HUES64 (cell line): ENCODE measurements around the gene CD3E.
"Not testable (repeated sequence)": the region's sequence is repeated elsewhere in the genome, so short reads cannot be mapped to it uniquely, and the experiment has no call there.

ENCODE experiments used
- H3K27ac ChIP-seq: 2 replicates; pipeline ENCODE4 v1.7.0; 2013; ENCODE audit warnings: low read depth, low read length, inconsistent platforms
- H3K27me3 ChIP-seq: 2 replicates; pipeline ENCODE4 v1.6.1; 2013; ENCODE audit warnings: mild to moderate bottlenecking, low read length; ENCODE audit not compliant: insufficient read depth
- H3K36me3 ChIP-seq: 2 replicates; pipeline ENCODE4 v1.6.1; 2013; ENCODE audit warnings: mild to moderate bottlenecking, low read length; ENCODE audit not compliant: insufficient read depth
- H3K4me1 ChIP-seq: 2 replicates; pipeline ENCODE4 v1.6.1; 2013; ENCODE audit warnings: mild to moderate bottlenecking, low read length, moderate library complexity; ENCODE audit not compliant: insufficient read depth
- H3K4me3 ChIP-seq: 2 replicates; pipeline ENCODE4 v1.5.1; 2013; ENCODE audit warnings: mild to moderate bottlenecking, low read length, moderate library complexity
- H3K9ac ChIP-seq: 2 replicates; pipeline ENCODE4 v1.6.1; 2013; ENCODE audit warnings: mild to moderate bottlenecking, low read depth, low read length
- H3K9me3 ChIP-seq: 2 replicates; pipeline ENCODE4 v1.6.1; 2013; ENCODE audit warnings: low read depth, low read length; ENCODE audit not compliant: insufficient read depth
- WGBS: fragments of 150-250, 120-280 bp; methylation state at CpG from one replicate; pipeline ENCODE4 v1.1.7; 2013; ENCODE audit warnings: missing lambda C conversion rate; 5-methylcytosine and 5-hydroxymethylcytosine counted together

CD3E gene

DNA sequence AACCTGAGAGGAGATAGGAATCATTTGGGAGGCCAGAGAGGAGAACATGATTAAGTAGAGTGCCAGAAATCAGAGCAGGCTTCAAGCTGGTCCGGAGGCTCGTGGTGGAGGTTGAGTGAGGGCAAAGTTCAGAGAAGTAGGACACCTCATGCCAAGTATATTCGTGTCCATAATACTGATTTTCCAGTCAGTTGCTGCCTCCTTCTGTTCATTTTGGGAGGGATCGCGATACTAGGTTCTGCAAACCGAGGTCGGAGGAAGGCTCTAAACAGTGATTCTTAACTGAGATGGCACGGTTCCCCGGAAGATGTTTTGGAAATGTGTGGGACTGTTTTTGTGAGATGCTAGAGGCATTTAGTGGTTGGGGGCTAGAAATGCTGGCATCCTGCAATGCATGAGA lies 13.6 kb upstream of the CD3E start:
- no peak overlapping the region for H3K27ac ChIP-seq
- H3K4me1 ChIP-seq = no peaks in the 10 kb centered on the region
- no peaks in the 10 kb centered on the region for H3K36me3 ChIP-seq
- 35% methylated on average over 9 of the region's 9 CpGs for WGBS
- peaks cover 6% of the 10 kb centered on the region; the same call in 1 of the 2 replicates for H3K27me3 ChIP-seq
- no peak overlapping the region for H3K9ac ChIP-seq
- H3K4me3 ChIP-seq = no peak overlapping the region
- no peaks in the 10 kb centered on the region for H3K9me3 ChIP-seq

DNA sequence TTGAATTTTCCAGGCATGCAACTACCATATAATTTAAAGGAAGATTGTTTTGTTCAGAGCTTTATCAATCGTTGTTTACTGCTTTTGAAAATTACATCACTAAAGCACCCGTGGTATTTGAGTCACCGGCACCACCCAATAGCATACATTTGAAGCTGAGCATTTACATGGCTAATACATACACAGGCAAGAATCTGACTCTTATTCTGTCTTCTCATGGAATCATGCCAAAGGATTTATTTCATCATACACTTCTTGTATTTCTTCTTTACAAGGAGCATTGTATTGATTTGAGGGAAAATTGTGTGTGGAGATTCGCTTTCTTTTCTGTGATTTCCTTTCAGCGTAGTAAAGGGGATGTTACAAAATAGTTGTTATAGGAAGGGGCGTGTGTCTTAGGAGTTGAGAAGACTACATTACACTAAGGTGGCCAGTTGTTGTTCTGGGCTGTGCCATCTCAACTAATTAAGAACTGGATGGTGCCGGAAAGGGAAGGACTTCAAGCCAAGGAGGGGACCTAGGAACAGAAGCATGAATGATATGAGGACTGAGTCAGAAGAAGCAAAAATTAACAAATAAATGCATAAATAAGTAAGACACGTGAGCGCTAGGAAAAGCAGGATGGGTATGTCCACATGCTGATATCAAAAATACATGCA lies 12.9 kb upstream of the CD3E start:
- 88% methylated on average over 9 of the region's 9 CpGs for WGBS
- no peak overlapping the region for H3K27ac ChIP-seq
- H3K9me3 ChIP-seq = no peaks in the 10 kb centered on the region
- no peak overlapping the region for H3K4me3 ChIP-seq
- no peak overlapping the region for H3K9ac ChIP-seq
- no peaks in the 10 kb centered on the region for H3K4me1 ChIP-seq
- no peaks in the 10 kb centered on the region for H3K36me3 ChIP-seq
- peaks cover 6% of the 10 kb centered on the region; the same call in 1 of the 2 replicates for H3K27me3 ChIP-seq

- Histone ChIP-seq H3K4me1 (no peaks in the 10 kb centered on the region), H3K36me3 (no peaks in the 10 kb centered on the region), H3K9me3 (no peaks in the 10 kb centered on the region), H3K27ac (no peak overlapping the region), H3K4me3 (no peak overlapping the region), H3K27me3 (0 out of 2 replicates have a peak, but pooled peaks cover 3% of the 10 kb centered on the region), H3K9ac (no peak overlapping the region)
- 92% methylated on average over 1 of the region's 2 CpGs for WGBS
Observed at GRCh38 chr11:118294053-118294452, 10.5 kb upstream of the CD3E start.

DNA sequence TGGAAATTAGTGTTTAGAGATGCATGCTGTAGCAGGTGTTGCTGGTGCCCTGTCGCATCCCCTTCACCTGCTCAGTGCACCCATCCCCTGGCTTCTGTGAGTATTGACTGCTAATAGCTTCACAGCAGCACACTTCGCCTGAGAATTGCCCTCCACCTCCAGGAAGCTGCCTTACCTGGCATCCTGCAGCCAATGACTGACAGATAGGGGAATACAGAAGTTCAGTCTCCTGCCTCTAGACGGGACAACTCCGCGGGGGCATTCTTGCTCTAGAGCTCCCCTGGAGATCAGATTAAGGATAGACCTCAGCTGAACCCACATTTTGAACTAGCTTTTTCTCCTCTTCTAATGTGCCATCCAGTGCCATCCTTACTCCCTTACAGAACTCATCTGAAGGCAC lies 9.3 kb upstream of the CD3E start:
- H3K4me3 ChIP-seq = no peak overlapping the region
- 0 out of 2 replicates have a peak, but pooled peaks cover 3% of the 10 kb centered on the region for H3K27me3 ChIP-seq
- no peak overlapping the region for H3K27ac ChIP-seq
- no peaks in the 10 kb centered on the region for H3K9me3 ChIP-seq
- no peaks in the 10 kb centered on the region for H3K4me1 ChIP-seq
- no peaks in the 10 kb centered on the region for H3K36me3 ChIP-seq
- no peak overlapping the region for H3K9ac ChIP-seq
- WGBS = 68% methylated on average over 5 of the region's 5 CpGs

GRCh38 chr11:118295815-118296454 lies 8.6 kb upstream of the CD3E start:
- H3K4me3 ChIP-seq = no peak overlapping the region
- H3K27ac ChIP-seq = no peak overlapping the region
- no peaks in the 10 kb centered on the region for H3K9me3 ChIP-seq
- no peak overlapping the region for H3K9ac ChIP-seq
- H3K36me3 ChIP-seq = no peaks in the 10 kb centered on the region
- 0 out of 2 replicates have a peak, but pooled peaks cover 3% of the 10 kb centered on the region for H3K27me3 ChIP-seq
- 77% methylated on average over 3 of the region's 3 CpGs for WGBS
- no peaks in the 10 kb centered on the region for H3K4me1 ChIP-seq

GRCh38 chr11:118301600-118302195 lies 2.8 kb upstream of the CD3E start:
- Histone ChIP-seq H3K4me1 (no peaks in the 10 kb centered on the region), H3K36me3 (no peaks in the 10 kb centered on the region), H3K9me3 (no peaks in the 10 kb centered on the region), H3K27ac (no peak overlapping the region), H3K9ac (no peak overlapping the region), H3K4me3 (no peak overlapping the region), H3K27me3 (no peaks in the 10 kb centered on the region)
- 67% methylated on average over 8 of the region's 8 CpGs for WGBS

GRCh38 chr11:118304227-118304567 lies 333 bp upstream of the CD3E start:
- Histone ChIP-seq H3K9ac (no peak overlapping the region), H3K4me3 (no peak overlapping the region), H3K36me3 (no peaks in the 10 kb centered on the region), H3K27ac (no peak overlapping the region), H3K4me1 (no peaks in the 10 kb centered on the region), H3K27me3 (no peaks in the 10 kb centered on the region), H3K9me3 (no peaks in the 10 kb centered on the region)
- 100% methylated on average over 1 of the region's 1 CpG for WGBS

- WGBS = 76% methylated on average over 8 of the region's 8 CpGs
- Histone ChIP-seq H3K4me3 (no peak overlapping the region), H3K27ac (no peak overlapping the region), H3K9me3 (no peaks in the 10 kb centered on the region), H3K4me1 (no peaks in the 10 kb centered on the region), H3K36me3 (no peaks in the 10 kb centered on the region), H3K27me3 (no peaks in the 10 kb centered on the region), H3K9ac (no peak overlapping the region)
Observed at GRCh38 chr11:118305726-118306125, 1.2 kb downstream of the CD3E start.

DNA sequence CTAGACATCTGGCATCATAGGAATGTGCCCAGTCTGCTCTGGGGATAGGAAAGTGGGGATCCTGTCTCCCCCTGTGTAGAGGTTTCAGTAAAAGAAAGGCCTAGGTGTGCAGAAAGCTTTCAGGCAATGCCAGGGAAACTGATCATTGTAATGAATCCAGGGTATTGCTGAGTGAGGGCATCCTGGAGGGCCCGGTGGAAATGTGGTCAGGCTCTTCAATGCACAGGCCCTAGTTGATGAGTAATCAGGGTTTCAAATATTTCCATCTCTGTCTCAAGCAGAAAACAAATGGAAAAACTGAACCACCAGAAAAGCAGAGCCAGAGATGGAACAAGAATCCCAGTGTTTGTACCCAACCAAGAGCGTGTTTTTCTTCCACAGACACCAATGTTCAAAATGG lies 2.0 kb downstream of the CD3E start:
- H3K4me3 ChIP-seq = no peak overlapping the region
- no peaks in the 10 kb centered on the region for H3K36me3 ChIP-seq
- no peaks in the 10 kb centered on the region for H3K27me3 ChIP-seq

GRCh38 chr11:118308995-118309528 lies 4.5 kb downstream of the CD3E start:
- not testable (repeated sequence) for H3K4me3 ChIP-seq, H3K27ac ChIP-seq, H3K9ac ChIP-seq, H3K4me1 ChIP-seq, H3K9me3 ChIP-seq, H3K27me3 ChIP-seq, H3K36me3 ChIP-seq
- WGBS = 100% methylated on average over 5 of the region's 5 CpGs

More for the DNA sequence above, 2.0 kb downstream of the CD3E start:
- Histone ChIP-seq H3K9me3 (no peaks in the 10 kb centered on the region), H3K4me1 (no peaks in the 10 kb centered on the region), H3K9ac (no peak overlapping the region), H3K27ac (no peak overlapping the region)
- 98% methylated on average over 2 of the region's 2 CpGs for WGBS

- no peak overlapping the region for H3K4me3 ChIP-seq
- 97% methylated on average over 3 of the region's 3 CpGs for WGBS
Observed at GRCh38 chr11:118310271-118310670, 5.7 kb downstream of the CD3E start.

More at GRCh38 chr11:118310271-118310670, 5.7 kb downstream of the CD3E start:
- Histone ChIP-seq H3K27ac (no peak overlapping the region), H3K27me3 (peaks cover 6% of the 10 kb centered on the region; the same call in 1 of the 2 replicates), H3K4me1 (0 out of 2 replicates have a peak, but pooled peaks cover 3% of the 10 kb centered on the region), H3K9me3 (no peaks in the 10 kb centered on the region), H3K36me3 (no peaks in the 10 kb centered on the region), H3K9ac (no peak overlapping the region)
